ENCODE data around the gene CMSS1. TPM values are rescaled to one million over a fixed set of nuclear protein-coding genes. Genes with fewer than 3 reads are reported as not detected.

CMSS1 gene
- total and polyA plus RNA-seq, 2 of the 13 experiments (the other 11 are each of a cell fraction or from before 2014, with no cell fraction given) = 6.4 to 48.7 TPM

DNA sequence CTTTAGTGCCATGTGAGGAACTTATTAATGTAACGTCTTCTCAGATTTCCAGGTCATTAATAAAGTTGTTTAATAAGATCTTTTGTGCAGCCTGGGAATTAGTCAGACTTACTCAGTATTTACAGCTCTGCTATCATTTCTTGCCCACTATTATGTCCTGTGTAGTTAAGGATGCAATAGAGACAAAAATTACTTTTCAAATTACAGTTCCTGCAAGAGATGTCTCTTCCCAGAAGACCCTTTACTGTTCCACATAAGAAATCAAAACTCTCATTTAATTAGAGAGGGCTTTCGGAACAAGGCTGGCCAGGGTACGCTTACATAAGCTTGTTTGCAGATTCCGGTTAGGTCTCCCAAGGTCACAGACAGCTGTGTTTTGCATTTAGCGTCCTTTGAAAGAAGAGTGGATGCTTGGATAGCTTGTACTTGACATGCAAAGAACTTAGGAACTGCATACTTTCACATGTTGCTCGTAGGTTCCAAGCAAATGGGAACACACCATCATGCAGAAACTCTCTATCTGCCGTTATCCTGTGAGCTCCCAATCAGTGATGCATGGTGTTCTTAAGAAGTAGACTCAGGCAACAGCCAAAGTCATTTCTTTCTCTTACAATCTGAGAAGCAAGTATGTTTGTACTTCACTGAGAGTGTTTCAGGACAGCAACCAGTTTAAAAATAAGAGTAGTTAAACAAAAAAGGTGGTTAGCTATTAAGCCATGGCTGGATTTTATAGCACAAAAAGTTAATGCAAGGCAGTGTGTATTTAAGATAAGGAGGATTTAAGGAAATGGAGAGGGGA, 259.3 kb downstream of the CMSS1 start (continued):
- TF ChIP-seq, protein P1, sequence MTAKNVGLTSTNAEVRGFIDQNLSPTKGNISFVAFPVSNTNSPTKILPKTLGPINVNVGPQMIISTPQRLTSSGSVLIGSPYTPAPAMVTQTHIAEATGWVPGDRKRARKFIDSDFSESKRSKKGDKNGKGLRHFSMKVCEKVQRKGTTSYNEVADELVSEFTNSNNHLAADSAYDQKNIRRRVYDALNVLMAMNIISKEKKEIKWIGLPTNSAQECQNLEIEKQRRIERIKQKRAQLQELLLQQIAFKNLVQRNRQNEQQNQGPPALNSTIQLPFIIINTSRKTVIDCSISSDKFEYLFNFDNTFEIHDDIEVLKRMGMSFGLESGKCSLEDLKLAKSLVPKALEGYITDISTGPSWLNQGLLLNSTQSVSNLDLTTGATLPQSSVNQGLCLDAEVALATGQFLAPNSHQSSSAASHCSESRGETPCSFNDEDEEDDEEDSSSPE (CRISPR knock-in tag; IDR thresholded peaks at IDR 0.05) = no peak
- TF ChIP-seq DNMT1 (CRISPR knock-in tag; IDR thresholded peaks at IDR 0.05) (no peak), ZSCAN9 (CRISPR knock-in tag; IDR thresholded peaks at IDR 0.05; ENCODE audit: borderline replicate concordance) (peak; percentile 72; the same call in 1 of the 2 replicates), CREB1 (IDR thresholded peaks at IDR 0.05) (no peak), CREB1 (CRISPR knock-in tag; IDR thresholded peaks at IDR 0.05) (peak; percentile 54; the same call in 1 of the 2 replicates), KDM6A (CRISPR knock-in tag; IDR thresholded peaks at IDR 0.05; ENCODE audit: low read depth) (peak; percentile 74), ZNF12 (CRISPR knock-in tag; IDR thresholded peaks at IDR 0.05) (0 out of 2 replicates have a peak, but pooled peaks have one; percentile 0), RBM22 (optimal IDR thresholded peaks at IDR 0.05; ENCODE audit: low read length) (no peak), PTBP1 (IDR thresholded peaks at IDR 0.05; ENCODE audit: low read depth, low read length, poor library complexity, severe bottlenecking) (no peak), RCOR2 (CRISPR knock-in tag; IDR thresholded peaks at IDR 0.05) (peak; percentile 80), CHCHD3 (CRISPR knock-in tag; IDR thresholded peaks at IDR 0.05) (no peak), SNAI1 (CRISPR knock-in tag; IDR thresholded peaks at IDR 0.05; ENCODE audit: borderline replicate concordance) (0 out of 2 replicates have a peak, but pooled peaks have one; percentile 42), ZNF557 (CRISPR knock-in tag; IDR thresholded peaks at IDR 0.05) (0 out of 2 replicates have a peak, but pooled peaks have one; percentile 42), ZFP1 (CRISPR knock-in tag; IDR thresholded peaks at IDR 0.05) (peak; percentile 20; the same call in 1 of the 2 replicates), MIXL1 (CRISPR knock-in tag; IDR thresholded peaks at IDR 0.05) (peak; percentile 98), ZNF225 (CRISPR knock-in tag; IDR thresholded peaks at IDR 0.05) (no peak), GFI1 (CRISPR knock-in tag; IDR thresholded peaks at IDR 0.05; ENCODE audit: borderline replicate concordance) (peak; percentile 85), ZBTB20 (CRISPR knock-in tag; IDR thresholded peaks at IDR 0.05; ENCODE audit: borderline replicate concordance, low read depth) (peak; percentile 78; the same call in 1 of the 2 replicates), RBAK (CRISPR knock-in tag; IDR thresholded peaks at IDR 0.05) (no peak), ZBTB3 (CRISPR knock-in tag; IDR thresholded peaks at IDR 0.05; ENCODE audit: borderline replicate concordance, low read depth) (no peak), SOX5 (CRISPR knock-in tag; IDR thresholded peaks at IDR 0.05; ENCODE audit: borderline replicate concordance) (peak; percentile 82)
- TF ChIP-seq, protein P2, sequence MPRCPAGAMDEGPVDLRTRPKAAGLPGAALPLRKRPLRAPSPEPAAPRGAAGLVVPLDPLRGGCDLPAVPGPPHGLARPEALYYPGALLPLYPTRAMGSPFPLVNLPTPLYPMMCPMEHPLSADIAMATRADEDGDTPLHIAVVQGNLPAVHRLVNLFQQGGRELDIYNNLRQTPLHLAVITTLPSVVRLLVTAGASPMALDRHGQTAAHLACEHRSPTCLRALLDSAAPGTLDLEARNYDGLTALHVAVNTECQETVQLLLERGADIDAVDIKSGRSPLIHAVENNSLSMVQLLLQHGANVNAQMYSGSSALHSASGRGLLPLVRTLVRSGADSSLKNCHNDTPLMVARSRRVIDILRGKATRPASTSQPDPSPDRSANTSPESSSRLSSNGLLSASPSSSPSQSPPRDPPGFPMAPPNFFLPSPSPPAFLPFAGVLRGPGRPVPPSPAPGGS (CRISPR knock-in tag; IDR thresholded peaks at IDR 0.05) = no peak
- TF ChIP-seq, protein P3, sequence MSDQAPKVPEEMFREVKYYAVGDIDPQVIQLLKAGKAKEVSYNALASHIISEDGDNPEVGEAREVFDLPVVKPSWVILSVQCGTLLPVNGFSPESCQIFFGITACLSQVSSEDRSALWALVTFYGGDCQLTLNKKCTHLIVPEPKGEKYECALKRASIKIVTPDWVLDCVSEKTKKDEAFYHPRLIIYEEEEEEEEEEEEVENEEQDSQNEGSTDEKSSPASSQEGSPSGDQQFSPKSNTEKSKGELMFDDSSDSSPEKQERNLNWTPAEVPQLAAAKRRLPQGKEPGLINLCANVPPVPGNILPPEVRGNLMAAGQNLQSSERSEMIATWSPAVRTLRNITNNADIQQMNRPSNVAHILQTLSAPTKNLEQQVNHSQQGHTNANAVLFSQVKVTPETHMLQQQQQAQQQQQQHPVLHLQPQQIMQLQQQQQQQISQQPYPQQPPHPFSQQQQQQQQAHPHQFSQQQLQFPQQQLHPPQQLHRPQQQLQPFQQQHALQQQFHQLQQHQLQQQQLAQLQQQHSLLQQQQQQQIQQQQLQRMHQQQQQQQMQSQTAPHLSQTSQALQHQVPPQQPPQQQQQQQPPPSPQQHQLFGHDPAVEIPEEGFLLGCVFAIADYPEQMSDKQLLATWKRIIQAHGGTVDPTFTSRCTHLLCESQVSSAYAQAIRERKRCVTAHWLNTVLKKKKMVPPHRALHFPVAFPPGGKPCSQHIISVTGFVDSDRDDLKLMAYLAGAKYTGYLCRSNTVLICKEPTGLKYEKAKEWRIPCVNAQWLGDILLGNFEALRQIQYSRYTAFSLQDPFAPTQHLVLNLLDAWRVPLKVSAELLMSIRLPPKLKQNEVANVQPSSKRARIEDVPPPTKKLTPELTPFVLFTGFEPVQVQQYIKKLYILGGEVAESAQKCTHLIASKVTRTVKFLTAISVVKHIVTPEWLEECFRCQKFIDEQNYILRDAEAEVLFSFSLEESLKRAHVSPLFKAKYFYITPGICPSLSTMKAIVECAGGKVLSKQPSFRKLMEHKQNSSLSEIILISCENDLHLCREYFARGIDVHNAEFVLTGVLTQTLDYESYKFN (CRISPR knock-in tag; conservative IDR thresholded peaks at IDR 0.05) = peak; percentile 83; the same call in 1 of the 2 replicates
- TF ChIP-seq, protein P4, sequence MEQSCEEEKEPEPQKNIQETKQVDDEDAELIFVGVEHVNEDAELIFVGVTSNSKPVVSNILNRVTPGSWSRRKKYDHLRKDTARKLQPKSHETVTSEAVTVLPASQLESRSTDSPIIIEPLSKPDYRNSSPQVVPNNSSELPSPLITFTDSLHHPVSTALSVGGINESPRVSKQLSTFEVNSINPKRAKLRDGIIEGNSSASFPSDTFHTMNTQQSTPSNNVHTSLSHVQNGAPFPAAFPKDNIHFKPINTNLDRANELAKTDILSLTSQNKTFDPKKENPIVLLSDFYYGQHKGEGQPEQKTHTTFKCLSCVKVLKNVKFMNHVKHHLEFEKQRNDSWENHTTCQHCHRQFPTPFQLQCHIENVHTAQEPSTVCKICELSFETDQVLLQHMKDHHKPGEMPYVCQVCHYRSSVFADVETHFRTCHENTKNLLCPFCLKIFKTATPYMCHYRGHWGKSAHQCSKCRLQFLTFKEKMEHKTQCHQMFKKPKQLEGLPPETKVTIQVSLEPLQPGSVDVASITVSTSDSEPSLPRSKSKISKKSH (CRISPR knock-in tag; IDR thresholded peaks at IDR 0.05; ENCODE audit: borderline replicate concordance) = no peak

All from HepG2 (cell line).